ENCODE results near the gene GATD1. TPM values are rescaled to one million over a fixed set of nuclear protein-coding genes. Genes with fewer than 3 reads are reported as not detected.

Gene GATD1
- total and polyA plus RNA-seq, 2 donors (not counting 1 experiment from before 2014, with no cell fraction given), result 14.7 to 20.3 TPM

- Histone ChIP-seq H3K4me3 (replicated peaks in 1 of 4; ENCODE audit: control extremely low read depth in 1 of 4, insufficient read depth in 1 of 4, low read depth in 3 of 4, low read length in 4 of 4) (no peak overlapping the region), H3K4me1 (ENCODE audit: control insufficient read depth, extremely low read depth, insufficient read depth, low read length) (peaks cover 11% of the 10 kb centered on the region), H3K4me2 (ENCODE audit: extremely low read depth, insufficient read depth, low read length) (no peak overlapping the region), H3K27me3 (ENCODE audit: control insufficient read depth, insufficient read depth, low read length) (no peaks in the 10 kb centered on the region), H3K36me3 (ENCODE audit: control insufficient read depth, insufficient read depth, low read length) (peaks cover 24% of the 10 kb centered on the region), H2AFZ (ENCODE audit: low read length) (no peak overlapping the region), H3K9ac (ENCODE audit: insufficient read depth, low read length) (no peak overlapping the region), H3K79me2 (ENCODE audit: control insufficient read depth, insufficient read depth, low read length) (peaks cover 38% of the 10 kb centered on the region), H3K9me3 (ENCODE audit: control insufficient read depth, insufficient read depth, low read depth, low read length) (no peaks in the 10 kb centered on the region), H3K27ac (ENCODE audit: insufficient read depth, low read length) (no peak overlapping the region), H4K20me1 (ENCODE audit: control insufficient read depth, extremely low read depth, insufficient read depth, low read length) (no peaks in the 10 kb centered on the region)
- TF ChIP-seq, protein P1, sequence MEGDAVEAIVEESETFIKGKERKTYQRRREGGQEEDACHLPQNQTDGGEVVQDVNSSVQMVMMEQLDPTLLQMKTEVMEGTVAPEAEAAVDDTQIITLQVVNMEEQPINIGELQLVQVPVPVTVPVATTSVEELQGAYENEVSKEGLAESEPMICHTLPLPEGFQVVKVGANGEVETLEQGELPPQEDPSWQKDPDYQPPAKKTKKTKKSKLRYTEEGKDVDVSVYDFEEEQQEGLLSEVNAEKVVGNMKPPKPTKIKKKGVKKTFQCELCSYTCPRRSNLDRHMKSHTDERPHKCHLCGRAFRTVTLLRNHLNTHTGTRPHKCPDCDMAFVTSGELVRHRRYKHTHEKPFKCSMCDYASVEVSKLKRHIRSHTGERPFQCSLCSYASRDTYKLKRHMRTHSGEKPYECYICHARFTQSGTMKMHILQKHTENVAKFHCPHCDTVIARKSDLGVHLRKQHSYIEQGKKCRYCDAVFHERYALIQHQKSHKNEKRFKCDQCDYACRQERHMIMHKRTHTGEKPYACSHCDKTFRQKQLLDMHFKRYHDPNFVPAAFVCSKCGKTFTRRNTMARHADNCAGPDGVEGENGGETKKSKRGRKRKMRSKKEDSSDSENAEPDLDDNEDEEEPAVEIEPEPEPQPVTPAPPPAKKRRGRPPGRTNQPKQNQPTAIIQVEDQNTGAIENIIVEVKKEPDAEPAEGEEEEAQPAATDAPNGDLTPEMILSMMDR (conservative IDR thresholded peaks at IDR 0.05 in 1 of 2, IDR thresholded peaks at IDR 0.05 in 1 of 2; ENCODE audit: low read depth in 1 of 2, low read length in 2 of 2), result no peak
- no peak for DNase-seq (ENCODE audit: low read depth in 2 of 2)
Observed at GRCh38 chr11:812390-812789, 35.1 kb upstream of the GATD1 start.

- Histone ChIP-seq H3K36me3 (ENCODE audit: control insufficient read depth, insufficient read depth, low read length) (peaks cover 24% of the 10 kb centered on the region), H2AFZ (ENCODE audit: low read length) (no peak overlapping the region), H3K27ac (ENCODE audit: insufficient read depth, low read length) (peak overlapping the region; percentile 96), H3K4me2 (ENCODE audit: extremely low read depth, insufficient read depth, low read length) (peak overlapping the region; percentile 89), H3K9me3 (ENCODE audit: control insufficient read depth, insufficient read depth, low read depth, low read length) (no peaks in the 10 kb centered on the region), H3K4me1 (ENCODE audit: control insufficient read depth, extremely low read depth, insufficient read depth, low read length) (peaks cover 11% of the 10 kb centered on the region), H4K20me1 (ENCODE audit: control insufficient read depth, extremely low read depth, insufficient read depth, low read length) (no peaks in the 10 kb centered on the region), H3K27me3 (ENCODE audit: control insufficient read depth, insufficient read depth, low read length) (no peaks in the 10 kb centered on the region), H3K79me2 (ENCODE audit: control insufficient read depth, insufficient read depth, low read length) (peaks cover 38% of the 10 kb centered on the region), H3K9ac (ENCODE audit: insufficient read depth, low read length) (peak overlapping the region; percentile 13), H3K4me3 (replicated peaks in 1 of 4; ENCODE audit: control extremely low read depth in 1 of 4, insufficient read depth in 1 of 4, low read depth in 3 of 4, low read length in 4 of 4) (peak overlapping the region; percentile 70 to 98 (median 86))
- TF ChIP-seq, protein P1 (conservative IDR thresholded peaks at IDR 0.05 in 1 of 2, IDR thresholded peaks at IDR 0.05 in 1 of 2; ENCODE audit: low read depth in 1 of 2, low read length in 2 of 2), result no peak
- no peak for TF ChIP-seq EZH2 (IDR thresholded peaks at IDR 0.05; ENCODE audit: low read length, missing control alignments)
- DNase-seq (ENCODE audit: low read depth in 2 of 2), result no peak
Observed at GRCh38 chr11:811446-812245, 34.4 kb upstream of the GATD1 start.

DNA sequence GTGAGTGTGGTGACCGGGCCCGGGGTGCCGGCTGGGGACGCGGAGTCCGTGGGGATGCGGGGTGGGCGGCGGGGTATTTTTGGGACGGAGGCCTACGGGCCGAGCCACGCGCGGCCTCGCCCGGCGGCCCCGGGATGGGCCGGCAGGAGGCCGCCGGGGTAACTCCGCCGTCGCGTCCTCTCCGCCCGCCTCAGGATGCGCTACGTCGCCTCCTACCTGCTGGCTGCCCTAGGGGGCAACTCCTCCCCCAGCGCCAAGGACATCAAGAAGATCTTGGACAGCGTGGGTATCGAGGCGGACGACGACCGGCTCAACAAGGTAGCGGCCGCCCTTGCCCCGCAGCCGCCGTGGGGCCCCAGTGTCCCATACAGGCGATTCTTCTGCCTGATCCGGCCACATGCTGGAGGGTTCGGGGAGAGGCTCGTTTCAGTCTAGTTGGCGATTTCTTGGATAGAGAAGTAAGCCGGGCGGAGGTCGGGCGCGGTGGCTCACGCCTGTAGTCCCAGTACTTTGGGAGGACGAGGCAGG lies 32.8 kb upstream of the GATD1 start:
- Histone ChIP-seq H4K20me1 (ENCODE audit: control insufficient read depth, extremely low read depth, insufficient read depth, low read length) (no peaks in the 10 kb centered on the region), H3K36me3 (ENCODE audit: control insufficient read depth, insufficient read depth, low read length) (peaks cover 24% of the 10 kb centered on the region), H3K79me2 (ENCODE audit: control insufficient read depth, insufficient read depth, low read length) (peaks cover 38% of the 10 kb centered on the region), H3K27ac (ENCODE audit: insufficient read depth, low read length) (peak overlapping the region; percentile 96), H3K4me2 (ENCODE audit: extremely low read depth, insufficient read depth, low read length) (peak overlapping the region; percentile 89), H2AFZ (ENCODE audit: low read length) (no peak overlapping the region), H3K9me3 (ENCODE audit: control insufficient read depth, insufficient read depth, low read depth, low read length) (no peaks in the 10 kb centered on the region), H3K9ac (ENCODE audit: insufficient read depth, low read length) (peak overlapping the region; percentile 99), H3K27me3 (ENCODE audit: control insufficient read depth, insufficient read depth, low read length) (no peaks in the 10 kb centered on the region), H3K4me3 (replicated peaks in 1 of 4; ENCODE audit: control extremely low read depth in 1 of 4, insufficient read depth in 1 of 4, low read depth in 3 of 4, low read length in 4 of 4) (peak overlapping the region; percentile 70 to 98 (median 86)), H3K4me1 (ENCODE audit: control insufficient read depth, extremely low read depth, insufficient read depth, low read length) (peaks cover 11% of the 10 kb centered on the region)
- no peak for DNase-seq (ENCODE audit: low read depth in 2 of 2)
- TF ChIP-seq, protein P1 (conservative IDR thresholded peaks at IDR 0.05 in 1 of 2, IDR thresholded peaks at IDR 0.05 in 1 of 2; ENCODE audit: low read depth in 1 of 2, low read length in 2 of 2), result no peak
- no peak for TF ChIP-seq EZH2 (IDR thresholded peaks at IDR 0.05; ENCODE audit: low read length, missing control alignments)
